Activated naive CD8-positive, alpha-beta T cell treated with anti-CD3 and anti-CD28 coated beads, Interleukin-2, amount 50 U/mL, for 16 hours (primary cell): ENCODE measurements around the gene ITFG2.
A peak's percentile ranks its signal among the peaks of the same experiment; 100 is the strongest.
"Not testable (repeated sequence)": the region's sequence is repeated elsewhere in the genome, so short reads cannot be mapped to it uniquely, and the experiment has no call there.

ENCODE experiments used
- DNase-seq: peaks from one replicate; pipeline ENCODE4 v3.0.0-alpha.2; 2020; ENCODE audit warnings: low read depth, low spot score

The ITFG2 gene

DNA sequence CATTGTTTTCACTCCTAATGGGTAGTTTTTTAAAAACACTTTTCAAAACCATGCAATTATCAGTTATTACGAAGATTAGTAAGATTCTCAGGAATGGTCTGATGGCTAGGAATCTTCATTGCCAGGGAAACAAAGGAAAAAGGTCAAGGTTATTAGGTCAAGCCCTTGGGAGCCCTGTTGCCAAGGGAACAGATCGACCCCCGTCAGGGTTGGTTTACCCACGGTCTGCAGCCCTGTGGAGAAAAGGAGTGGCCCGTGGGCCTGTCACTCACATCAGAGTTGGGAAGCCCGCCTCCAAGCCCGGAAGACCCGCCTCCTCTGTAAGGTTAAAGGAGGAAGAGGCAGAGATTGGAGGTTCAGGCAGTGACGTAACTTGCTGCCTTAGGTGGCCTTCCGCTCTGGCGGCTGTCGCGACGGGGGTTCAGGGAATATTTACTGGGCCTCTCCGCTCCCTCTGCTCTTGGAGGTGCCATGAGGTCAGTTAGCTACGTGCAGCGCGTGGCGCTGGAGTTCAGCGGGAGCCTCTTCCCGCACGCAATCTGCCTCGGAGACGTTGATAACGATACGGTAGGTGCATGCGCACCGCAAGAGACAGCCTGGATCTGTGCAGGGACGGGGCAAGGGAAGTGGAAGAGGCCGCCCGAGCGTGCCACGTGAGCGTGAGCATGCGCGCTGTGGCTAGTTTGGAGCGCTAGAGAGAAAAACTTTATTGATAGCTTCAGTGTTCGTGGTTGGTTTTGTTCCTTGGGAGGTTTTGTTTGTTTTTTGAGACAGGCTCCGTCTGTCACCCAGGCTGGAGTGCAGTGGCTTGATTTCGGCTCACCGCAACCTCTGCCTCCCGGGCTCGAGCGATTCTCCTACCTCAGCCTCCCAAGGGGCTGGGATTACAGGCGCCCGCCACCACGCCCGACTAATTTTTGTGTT is at the start of gene ITFG2:
Gene ITFG2, plus strand, starts transcription at position 379 of the 924 bp plus-strand sequence. Its CDS starts 93 bp downstream, at position 472.
- peak; percentile 94 for DNase-seq

DNA sequence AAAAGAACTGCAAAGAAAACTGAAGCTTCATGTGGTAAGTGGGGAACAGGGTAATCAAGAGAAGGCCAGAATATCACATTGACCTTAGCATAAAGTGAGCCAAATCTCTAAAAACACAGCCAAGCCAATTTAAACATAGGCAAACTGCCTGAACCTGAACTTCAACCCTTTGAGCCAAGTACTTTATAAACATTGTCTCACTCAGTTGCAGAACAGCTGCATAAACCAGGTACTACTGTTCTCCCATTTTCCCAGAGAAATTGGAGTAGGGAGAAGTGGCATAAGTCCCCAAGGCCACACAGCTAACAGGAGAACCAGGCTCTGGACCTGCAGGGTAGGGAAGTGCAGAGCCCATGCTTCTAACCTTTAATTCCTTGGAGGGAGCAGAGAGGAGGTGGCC is 48.1 kb upstream of the ITFG2 start:
- no peak for DNase-seq

DNA sequence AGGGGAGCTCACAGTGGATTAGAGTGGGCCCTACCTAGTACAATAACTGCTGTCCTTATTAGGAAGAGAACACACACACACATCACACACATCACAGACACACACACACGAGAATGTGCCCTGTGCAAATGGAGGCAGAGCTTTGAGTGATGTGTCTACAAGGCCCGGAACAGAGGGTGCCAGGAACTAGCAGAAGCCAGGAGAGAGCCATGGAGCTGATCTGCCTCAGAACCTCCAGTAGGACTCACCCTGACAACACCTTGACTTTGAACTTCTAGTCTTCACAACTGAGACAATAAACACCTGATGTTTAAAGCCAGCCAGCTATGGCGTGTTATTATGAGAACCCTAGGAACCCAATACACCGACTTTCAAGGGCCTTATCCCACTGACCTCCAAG is 47.4 kb upstream of the ITFG2 start:
- DNase-seq: no peak

DNA sequence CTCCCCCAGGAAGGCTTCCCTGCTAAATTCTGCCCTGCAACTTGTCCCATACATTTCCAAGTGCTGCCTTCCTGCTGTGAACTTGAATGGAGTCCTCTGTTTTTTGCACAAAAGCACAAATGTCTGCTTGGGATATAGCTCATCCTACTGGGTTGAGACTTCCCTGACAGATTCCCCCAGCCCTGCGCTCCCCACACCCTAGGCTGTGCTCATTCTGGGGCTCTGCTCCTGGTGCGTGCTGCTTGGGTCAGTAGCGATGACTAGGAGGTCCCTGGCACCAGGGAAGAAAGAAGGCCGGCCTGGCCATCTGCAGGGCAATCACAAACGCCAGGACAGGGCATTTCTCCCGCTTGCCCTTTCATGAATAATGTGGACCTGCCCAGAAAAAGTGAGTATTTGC is 46.9 kb upstream of the ITFG2 start:
- no peak for DNase-seq

DNA sequence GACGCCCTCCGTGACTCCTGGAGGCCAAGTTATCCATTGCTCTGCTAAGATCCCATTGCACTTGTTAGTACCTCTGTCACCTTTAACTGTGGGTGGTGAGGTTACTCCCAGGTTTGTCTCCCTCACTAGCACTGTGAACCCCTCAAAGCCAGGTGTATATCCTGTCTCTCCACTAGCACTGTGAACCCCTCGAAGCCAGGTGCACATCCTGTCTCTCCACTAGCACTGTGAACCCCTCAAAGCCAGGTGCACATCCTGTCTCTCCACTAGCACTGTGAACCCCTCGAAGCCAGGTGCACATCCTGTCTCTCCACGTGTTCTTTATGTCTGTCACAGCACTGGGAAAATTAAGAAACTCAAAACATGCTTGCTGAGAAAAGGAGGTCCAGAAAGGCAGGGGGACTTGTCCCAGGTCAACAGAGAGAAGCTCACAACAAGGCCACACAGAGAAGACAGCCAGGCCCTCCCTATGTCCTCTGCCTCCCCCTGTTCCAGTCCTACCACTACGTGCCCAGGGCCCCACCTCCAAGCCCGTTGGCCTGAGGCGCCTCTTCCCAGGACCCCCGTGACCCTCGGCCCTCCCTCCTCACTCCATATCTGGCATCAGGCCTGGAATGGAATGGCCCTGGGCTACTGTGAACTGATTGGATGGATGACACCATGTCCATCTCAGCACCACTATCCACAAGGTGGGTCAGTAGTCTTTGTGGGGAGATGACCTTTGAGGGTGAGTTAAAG is 44.1 kb upstream of the ITFG2 start:
- DNase-seq: no peak

DNA sequence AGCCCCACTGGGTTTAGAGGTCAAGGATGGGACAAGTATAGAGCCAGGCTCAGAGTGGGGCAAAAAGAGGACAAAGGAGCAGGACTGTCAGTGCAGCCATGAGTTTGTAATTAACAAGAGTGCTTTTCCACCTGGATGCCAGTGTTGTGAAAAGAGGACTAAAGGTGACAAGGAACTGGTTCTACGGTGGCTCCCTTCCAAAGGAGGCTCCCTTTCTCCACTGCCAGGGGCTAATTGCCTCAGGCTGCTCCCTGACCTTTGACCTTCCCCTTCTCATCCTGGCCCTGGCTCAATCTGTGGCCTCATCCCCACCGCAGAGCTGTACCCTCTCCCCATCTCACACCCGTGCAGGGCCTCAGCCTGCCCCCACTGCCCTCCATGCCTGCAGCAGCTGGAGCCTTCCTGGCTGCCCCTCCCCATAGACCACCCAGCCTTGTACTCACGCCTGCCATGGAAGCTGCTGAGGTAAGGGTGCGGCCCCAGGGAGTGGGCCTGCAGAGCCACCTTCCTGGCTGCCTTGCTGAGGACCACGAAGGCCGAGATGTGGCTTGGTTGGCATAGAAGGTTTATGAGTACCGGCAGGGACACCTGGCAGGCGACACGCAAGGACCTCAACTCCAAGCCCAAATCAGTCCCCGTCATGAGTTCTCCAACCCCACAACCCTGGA is 42.5 kb upstream of the ITFG2 start:
- DNase-seq: no peak

DNA sequence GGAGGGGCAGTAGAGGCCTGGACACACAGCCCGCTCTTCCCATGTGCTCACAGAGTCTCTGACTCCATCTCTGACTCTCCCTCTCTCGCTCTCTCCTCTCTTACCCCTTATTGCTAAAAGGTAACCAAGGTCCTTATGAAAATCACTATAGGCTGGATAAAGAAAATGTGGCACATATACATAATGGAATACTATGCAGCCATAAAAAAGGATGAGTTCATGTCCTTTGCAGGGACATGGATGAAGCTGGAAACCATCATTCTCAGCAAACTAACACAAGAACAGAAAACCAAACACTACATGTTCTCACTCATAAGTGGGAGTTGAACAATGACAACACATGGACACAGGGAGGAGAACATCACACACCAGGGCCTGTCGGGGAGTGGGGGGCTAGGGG is 41.9 kb upstream of the ITFG2 start:
- DNase-seq: not testable (repeated sequence)

DNA sequence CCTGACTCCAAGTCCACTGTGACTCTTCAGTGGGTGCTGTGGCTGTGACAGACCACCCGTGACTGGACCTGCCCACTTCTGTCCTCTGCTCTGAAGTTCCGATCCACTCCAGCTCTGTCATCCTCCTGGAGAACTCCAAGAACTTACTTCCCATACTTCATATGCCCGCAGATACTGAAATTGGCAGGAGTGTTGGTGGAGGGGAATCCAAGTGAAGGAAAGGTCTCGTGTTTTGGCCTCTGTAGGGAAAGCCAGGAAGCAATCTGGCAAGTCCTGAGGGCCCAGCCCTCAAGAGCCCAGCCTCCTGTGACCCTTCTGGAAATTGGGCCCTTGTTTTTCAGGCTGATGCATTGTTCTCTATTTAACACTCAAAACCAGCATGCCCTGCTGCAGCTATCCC is 40.1 kb upstream of the ITFG2 start:
- no peak for DNase-seq

DNA sequence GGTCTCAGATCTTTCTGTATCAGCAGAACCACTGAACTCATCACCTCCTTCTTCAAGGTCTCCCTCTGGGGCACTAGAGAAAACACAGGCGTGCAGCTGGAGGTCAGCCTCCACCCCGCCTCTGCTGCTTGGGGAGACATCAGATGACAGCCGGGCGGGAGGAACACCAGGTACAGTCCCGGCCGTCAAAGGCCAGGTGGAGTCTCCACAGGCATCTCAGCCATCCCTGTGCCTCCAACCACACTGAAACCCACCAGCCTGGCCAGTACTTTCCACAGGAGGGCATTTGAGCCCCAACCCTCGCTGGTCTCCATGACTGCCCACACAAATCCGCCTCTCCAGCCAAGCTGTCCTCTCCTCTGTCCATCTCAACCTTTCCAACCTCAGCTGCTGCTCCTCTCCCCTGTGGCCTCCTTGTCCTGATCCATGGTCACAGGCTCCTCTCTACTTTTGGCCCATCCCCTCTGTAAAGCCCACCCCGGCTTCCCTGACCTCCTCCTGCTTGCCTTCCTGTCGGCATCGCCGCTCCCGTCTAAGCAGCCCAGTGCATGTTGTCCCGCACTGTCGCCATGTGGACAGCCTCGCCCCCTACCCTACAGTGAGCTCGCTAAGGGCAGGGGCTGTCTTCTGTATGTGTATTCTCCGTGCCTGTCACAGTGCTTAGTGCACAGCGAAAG is 39.1 kb upstream of the ITFG2 start:
- DNase-seq: no peak

DNA sequence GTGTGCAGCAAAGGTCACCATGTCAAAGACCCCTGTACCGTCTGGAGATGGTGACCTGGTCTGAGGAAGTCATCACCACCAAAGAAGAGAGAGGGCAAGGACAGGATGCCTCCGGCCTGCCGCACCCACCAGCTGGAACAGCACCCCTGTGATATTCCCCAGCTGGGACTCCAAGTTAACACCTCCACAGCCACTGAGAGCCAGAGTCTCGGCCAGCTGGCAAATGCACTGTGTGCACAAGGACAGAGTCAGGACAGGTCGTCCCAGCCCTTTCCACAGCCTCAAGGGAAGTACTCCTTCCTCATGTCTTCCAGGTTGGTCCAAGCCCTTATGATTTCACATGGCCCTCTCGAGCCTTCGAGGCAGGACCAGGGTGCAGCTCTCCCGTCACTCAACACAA is 37.0 kb upstream of the ITFG2 start:
- no peak for DNase-seq

DNA sequence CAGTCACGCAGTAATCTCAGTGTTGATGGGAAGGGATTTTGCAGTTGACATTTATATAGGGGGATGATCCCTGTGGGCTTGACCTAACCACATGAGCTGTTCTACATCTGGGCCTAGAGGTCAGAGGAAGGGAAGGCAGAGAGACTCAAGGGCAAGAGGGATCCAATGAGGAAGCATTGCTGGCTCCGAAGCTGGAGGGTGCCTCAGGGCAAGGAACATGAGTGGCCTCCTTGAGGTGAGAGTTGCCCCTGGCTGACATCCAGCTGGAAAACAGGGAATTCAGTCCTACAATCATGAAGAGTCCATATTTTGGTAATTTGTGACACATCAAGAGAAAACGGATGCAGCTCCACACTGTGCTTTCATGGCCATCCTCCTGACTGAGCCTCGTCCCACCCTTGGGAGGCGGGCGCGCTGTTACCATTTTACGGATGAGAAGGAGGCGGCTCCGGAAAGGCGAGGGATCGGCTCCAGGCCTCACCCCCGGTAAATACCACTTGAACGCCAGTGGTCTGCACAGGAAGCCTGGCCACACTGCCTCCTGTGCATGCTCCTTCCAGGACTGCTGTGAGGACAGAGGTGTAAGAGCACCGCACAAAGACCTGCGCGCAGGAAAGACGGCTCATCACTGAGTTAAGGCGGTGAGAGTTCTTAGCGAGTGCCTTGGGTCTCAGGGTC is 36.2 kb upstream of the ITFG2 start:
- DNase-seq: no peak

DNA sequence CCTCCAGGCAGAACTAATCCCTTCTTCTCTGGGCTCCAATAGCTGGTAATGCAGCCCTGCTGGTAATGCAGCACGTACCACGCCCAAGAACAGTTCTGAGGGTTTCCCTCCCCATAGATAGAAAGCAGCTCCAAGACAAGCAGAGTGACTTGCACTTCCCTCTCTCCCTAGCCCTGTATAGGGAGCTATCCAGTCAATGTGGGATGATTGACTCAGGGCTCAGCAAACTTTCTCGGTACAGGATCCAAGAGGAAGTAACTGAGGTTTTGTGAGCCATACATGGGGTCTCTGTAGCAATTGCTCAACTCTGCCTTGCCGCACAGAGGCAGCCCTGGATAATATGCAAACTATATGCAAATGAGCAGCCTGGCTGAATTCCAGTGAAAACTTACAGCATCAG is 33.2 kb upstream of the ITFG2 start:
- no peak for DNase-seq

DNA sequence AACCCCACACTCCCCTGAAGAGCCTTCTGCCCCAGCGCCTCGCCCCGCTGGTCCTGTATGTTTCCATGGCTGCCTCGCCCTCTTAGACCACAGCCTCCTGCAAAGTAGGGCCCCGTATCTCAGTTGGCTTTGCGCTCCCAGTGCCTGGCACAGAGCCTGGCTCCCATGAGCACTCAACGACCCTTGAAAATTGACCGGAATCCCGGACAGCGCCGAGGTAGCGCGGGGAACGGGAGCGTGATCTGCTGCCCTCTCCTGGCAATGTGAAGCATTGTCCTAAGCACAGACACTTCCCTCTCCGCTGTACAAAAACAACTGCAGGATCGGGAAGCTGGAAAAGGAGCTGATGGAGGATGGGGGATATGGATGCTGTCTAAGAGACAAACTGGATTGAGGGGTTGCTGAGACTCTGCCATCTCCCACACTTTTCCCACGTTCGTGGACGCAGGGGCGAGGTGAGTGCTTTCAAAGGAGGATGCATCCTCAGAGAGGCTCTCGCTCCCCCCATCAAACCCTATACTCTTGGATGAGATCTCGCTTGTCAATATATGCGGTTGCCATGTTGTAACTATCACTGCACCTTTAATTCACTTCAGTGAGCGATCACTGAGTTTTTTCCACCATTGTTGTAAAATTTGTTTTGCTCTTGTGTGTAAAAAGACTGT is 28.4 kb upstream of the ITFG2 start:
- peak; percentile 9 for DNase-seq

DNA sequence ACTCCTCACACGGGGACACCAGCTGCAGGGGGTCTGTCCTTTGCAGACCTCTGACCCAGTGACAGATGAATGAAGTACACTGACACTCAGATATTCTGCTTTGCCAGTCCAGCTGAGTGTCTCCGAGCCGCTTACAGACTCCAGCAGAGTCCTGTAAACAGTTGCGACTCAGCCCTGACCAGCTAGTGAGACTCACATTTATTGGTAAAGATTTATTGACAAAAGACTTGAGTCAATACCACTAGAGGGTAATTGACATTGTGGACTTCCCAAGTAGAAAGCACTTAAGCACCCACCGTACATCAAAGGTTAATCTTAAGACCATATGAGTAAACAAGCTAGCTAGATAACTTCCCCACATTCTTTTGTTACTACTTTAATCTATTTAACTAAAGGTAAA is 27.5 kb upstream of the ITFG2 start:
- DNase-seq: no peak

DNA sequence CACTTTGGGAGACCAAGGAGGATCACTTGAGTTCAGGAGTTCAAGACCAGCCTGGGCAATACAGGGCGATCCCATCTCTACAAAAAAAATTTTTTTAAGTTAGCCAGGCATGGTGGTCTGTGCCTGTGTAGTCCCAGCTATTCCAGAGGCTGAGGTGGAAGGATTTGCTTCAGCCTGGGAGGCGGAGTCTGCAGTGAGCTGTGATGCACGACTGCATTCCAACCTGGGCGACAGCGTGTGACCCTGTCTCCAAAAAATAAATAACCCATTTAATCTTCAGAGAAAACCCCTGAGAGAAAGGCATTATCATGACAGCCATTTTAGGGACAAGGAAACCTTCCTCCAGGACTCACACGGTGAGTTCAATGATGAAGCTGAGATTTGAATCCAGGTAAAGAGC is 21.4 kb upstream of the ITFG2 start:
- DNase-seq: no peak

DNA sequence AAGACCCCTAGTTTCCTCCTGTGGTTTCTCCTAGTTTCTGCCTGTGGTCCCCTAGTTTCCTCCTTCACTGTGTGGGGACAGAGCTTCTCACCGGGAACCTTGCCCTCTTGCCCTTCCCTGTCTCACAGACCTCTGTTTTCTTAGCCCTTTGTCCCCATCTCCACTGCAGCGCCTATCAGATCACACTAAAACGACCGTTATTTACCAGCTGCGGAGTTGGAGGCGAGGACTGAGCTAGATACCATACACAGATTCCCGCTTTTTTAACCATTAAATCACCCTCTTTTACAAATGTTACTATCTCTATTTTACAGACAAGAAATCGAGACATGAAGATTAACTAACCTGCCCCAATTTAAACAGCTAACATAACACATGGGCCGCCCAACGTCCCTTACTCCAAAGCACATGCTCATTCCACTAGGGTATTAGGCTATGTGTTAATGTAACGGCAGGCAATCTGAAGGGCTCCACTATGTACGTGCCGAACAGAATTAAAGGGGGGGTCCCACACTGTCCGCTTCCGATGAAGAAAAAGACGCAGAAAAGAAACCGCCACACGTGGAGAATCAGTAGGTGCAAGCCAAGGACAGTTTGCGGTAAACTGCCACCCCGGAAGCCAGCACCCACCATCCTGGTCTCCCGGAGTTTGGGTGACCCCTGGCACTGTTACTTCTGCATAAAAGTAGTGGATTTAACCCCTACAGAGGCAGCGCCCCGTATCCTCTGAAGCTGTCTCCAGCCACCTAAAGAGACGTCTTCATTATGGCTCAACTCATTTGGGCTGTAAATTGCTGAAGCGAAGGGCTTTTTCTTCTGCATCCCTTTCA is 19.6 kb upstream of the ITFG2 start:
- no peak for DNase-seq

DNA sequence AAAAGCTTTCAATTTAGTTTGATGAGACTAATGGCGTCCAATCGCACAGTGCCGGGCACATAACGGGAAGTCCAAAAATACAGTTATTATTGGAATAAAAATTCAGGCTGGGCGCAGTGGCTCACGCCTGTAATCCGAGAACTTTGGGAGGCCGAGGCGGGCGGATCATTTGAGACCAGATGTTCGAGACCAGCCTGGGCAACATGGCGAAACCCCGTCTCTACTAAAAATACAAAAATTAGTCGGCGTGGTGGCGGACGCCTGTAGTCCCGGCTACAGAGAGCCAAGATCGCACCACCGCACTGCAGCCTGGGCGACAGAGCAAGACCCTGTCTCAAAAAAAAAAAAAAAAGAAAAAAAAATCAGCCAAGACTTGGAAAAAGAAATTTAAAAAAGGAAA is 18.9 kb upstream of the ITFG2 start:
- DNase-seq: no peak

DNA sequence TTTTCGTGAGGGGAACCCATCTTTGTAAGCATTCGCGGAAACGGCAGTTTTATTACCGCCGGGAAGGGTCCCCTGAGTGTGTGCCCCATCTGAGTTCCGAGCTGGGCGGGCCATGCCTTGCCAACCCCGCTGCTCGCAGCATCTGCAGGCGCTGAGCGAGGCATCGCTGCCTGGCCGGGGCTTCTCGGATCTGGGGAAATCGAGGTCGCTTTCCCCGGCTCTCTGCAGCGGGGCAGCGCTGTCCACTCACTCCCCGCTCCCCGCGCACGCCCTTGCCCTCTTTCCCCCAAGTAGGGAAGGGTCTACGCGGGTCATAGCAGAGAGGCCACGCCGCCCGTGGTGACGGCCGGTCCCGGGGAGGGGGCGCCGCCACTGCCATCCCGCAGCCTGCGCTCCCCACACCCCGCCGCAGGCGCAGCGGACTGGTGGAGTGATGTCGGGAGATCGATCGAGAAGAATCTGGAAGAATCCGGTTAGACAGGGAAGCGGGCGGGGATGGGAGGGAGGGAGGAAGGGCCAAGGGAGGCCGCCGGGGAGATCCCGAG is 18.2 kb upstream of the ITFG2 start:
- no peak for DNase-seq

DNA sequence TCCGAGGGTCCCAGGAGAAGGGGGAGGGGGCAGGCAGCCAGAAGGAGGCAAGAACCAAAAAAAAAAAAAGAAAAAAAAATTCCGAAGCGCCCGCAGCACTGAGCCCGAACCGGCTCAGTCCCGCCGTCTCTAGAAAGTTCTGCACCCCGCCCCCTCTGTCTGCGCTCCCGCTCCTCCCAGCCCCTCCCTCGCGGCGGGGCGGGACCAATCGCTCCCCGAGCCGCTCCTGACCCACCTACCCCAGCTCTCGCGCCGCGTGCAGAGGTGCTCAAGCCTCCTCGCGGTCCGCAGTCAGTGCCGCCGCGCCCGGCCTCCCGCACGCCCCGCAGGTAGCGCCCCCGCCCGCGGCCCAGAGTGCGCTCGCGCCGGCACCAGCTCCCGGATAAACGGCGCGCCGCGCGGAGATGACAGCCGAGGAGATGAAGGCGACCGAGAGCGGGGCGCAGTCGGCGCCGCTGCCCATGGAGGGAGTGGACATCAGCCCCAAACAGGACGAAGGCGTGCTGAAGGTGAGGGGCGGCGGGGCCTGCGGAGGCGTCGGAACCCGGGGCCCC is 17.7 kb upstream of the ITFG2 start, which contains the start of gene FKBP4:
Gene FKBP4, plus strand, starts transcription at position 235 of the 554 bp plus-strand sequence. Its CDS starts 170 bp downstream, at position 405.
- peak; percentile 75 for DNase-seq
